Activated CD4-positive, alpha-beta T cell treated with anti-CD3 and anti-CD28 coated beads, Interleukin-2, amount 50 U/mL, for 16 hours (primary cell): Measurements from ENCODE around the gene AIF1L.
A peak's percentile ranks its signal among the peaks of the same experiment; 100 is the strongest.
"Not testable (repeated sequence)": the region's sequence is repeated elsewhere in the genome, so short reads cannot be mapped to it uniquely, and the experiment has no call there.

Experiments
- DNase-seq: peaks from one replicate; pipeline ENCODE4 v3.0.0-alpha.2; 2020

AIF1L gene

DNA sequence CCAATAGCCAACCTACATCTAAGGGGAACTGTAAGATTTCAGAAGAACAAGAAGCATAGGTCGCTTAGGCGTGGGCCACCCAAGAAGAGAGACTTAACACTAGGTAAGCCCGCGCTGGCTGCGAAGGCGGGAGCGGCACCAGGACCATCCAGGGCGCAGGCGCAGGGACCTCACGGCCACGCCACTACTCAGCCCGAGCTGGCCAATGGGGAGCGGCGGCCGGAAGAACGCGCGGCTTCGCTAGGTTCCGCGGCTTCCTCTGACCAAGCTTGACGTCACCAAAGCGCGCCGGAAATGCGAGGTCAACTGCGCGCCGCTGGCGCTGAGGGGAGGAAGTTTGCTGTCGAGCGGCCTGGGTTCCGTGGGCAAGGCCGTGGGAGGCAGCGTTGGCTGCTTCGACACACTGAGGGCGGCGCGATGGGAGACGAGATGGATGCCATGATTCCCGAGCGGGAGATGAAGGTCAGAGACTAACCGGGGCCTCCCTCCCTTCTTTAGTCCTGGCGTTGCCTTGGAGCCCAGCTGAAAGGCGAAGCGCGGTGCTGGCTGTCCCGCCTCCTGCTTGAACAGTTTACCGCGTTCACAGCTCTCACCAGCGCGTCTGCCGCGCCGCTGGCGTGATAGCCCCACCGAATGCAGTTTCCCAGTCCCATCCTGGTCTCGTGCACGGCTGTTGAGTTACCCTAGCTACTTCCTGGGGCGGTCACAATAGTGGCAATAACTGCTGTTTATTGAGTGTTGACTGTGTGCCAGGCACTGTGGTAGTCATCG is 29.1 kb downstream of the AIF1L start, which contains the start of gene NUP214:
Gene NUP214, plus strand, starts transcription at position 299 of the 771 bp plus-strand sequence. Its CDS starts 119 bp downstream, at position 418.
- peak; percentile 99 for DNase-seq

DNA sequence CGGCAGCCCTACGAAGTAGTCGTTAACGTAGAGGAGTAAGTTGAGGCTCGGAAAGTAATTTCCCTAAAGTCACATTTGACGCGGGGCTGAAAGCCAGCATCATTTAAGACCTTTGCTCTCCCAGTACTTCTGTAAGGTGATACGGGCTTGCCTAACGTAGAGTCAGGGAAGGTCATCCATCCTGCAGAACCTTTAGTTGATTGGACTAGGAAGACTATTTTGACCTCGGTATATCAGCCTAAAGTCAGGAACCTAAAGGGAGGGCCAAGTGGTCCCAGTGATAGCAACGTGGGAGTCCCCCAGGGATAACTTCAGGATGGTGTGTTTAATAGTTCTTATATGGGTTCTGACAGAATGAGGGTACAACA is 29.7 kb downstream of the AIF1L start:
- DNase-seq: no peak

- peak; percentile 19 for DNase-seq
These were observed 32.9 kb downstream of the AIF1L start for GRCh38 chr9:131129183-131129582.

GRCh38 chr9:131138676-131139075 is 42.3 kb downstream of the AIF1L start:
- DNase-seq: no peak

- no peak for DNase-seq
These were observed 43.8 kb downstream of the AIF1L start for GRCh38 chr9:131140112-131140511.

DNA sequence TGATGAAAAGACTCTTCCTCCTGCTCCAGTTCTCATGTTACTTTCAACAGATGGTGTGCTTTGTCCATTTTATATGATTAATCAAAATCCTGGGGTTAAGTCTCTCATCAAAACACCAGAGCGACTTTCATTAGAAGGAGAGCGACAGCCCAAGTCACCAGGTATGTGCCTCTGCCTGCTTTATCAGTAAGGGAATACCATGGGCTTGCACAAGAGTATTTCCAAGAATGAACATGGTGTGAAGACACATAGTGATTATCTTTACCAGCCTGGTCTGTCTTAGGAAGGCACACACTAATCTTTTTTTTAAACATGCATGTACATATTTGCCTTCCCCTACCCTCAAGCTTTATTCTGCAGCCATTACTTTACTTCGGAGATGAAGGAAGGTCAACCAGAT is 44.2 kb downstream of the AIF1L start:
- DNase-seq: no peak

GRCh38 chr9:131142160-131142559 is 45.8 kb downstream of the AIF1L start:
- DNase-seq: no peak

- DNase-seq: no peak
These were observed 47.9 kb downstream of the AIF1L start for GRCh38 chr9:131144201-131144600.

- DNase-seq: no peak
These were observed 48.9 kb downstream of the AIF1L start for GRCh38 chr9:131145245-131145644.

DNA sequence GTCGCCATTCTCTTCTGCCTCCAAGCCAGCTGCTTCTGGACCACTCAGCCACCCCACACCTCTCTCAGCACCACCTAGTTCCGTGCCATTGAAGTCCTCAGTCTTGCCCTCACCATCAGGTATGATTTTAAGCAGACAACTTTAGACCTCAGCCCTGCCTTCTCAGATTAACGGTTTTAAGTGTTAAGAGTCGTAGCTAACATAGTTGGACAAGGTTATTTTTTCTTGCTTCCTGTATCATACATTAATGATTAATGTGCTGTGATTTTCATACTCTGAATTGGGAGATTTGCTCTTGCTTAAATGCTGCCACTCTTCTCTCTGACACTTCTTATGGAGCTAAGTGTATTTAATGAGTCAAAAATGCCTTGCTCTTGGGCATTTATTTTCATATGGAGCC is 49.9 kb downstream of the AIF1L start:
- DNase-seq: no peak

GRCh38 chr9:131148276-131148675 is 51.9 kb downstream of the AIF1L start:
- no peak for DNase-seq

GRCh38 chr9:131148966-131149687 is 52.8 kb downstream of the AIF1L start:
- no peak for DNase-seq

GRCh38 chr9:131149688-131150053 is 53.3 kb downstream of the AIF1L start:
- DNase-seq: no peak

DNA sequence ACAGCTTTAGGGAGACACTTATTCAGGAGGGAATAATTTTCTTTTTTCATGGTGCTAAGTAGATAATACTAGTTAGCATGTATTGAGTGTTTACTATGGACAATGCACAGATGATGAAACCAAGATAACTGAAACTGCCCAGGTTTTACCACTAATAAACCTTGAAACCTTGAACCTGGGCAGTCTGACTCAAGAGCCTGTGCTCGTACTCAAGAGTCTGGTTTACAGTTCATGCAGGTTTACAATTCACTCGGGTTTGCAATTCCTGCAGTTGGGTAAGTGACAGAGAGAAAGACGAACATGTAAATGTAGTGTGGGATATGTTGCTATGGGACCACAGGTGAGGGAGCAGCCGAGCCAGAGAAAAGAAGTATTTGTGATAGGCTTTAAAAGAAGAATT is 57.3 kb downstream of the AIF1L start:
- no peak for DNase-seq

- DNase-seq: not testable (repeated sequence)
These were observed 62.3 kb downstream of the AIF1L start for GRCh38 chr9:131158673-131159072.

GRCh38 chr9:131160416-131161112 is 64.2 kb downstream of the AIF1L start:
- no peak for DNase-seq

DNA sequence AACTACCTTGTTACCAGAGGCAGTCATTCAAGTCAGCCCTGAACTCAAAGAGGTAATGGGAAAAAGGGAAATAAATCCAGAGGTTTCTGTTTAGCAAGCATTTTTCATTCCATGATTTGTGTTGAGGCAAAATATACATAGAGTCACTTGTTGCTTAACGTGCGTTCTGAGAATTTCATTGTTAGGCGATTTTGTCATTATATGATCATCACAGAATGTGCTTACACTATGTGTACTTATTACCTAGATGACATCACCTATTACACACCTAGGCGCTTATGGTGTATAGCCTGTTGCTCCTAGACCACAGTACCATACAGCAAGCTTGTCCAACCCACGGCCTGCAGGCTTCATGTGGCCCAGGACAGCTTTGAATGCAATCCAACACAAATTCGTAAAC is 65.3 kb downstream of the AIF1L start:
- DNase-seq: no peak

GRCh38 chr9:131162886-131163285 is 66.6 kb downstream of the AIF1L start:
- no peak for DNase-seq

GRCh38 chr9:131165523-131165922 is 69.2 kb downstream of the AIF1L start:
- no peak for DNase-seq

- no peak for DNase-seq
These were observed 70.9 kb downstream of the AIF1L start for GRCh38 chr9:131167146-131167692.

DNA sequence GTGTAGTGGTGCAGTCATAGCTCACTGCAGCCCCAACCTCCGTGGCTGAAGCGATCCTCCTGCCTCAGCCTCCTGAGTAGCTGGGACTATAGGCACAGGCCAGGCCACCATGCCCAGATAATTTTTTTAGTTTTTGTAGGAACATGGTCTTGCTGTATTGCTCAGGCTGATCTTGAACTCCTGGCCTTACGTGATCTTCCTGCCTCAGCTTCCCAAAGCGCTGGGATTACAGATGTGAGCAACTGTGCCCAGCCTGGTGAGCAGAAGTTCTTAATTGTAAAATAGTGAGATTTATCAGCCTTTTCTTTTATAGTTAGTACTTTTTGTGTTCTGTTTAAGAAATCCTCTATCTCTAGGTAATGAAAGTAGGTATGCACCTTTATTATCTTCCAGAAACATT is 71.6 kb downstream of the AIF1L start:
- no peak for DNase-seq

DNA sequence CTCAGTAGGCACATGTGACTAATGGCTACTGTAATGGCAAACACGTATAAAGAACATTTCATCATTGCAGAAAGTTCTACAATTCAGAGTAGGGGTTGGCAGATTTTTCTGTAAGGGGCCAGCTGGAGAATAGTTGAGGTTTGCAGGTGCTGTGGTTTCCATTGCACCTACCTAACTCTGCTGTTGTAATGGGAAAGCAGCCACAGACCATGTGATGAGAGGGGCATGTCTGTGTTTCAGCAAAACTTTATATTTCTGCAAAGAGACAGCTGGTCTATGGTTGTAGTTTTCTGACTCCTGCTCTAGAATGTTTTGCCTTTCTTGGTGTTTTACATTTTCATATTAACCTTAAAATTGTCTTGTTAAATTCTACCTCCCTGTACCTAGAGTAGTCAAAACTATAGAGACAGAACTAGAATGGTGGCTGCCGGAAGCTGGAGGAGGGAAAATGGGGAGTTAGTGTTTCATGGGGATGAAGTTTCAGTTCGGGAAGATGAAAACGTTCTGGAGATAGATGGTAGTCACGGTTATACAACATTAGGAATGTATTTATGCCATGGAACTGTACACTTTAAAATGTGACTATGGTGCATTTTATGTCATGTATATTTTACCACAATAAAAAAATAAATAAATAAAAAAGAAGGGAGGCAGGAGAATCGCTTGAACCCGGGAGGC is 73.4 kb downstream of the AIF1L start:
- no peak for DNase-seq
